Activated CD4-positive, alpha-beta T cell treated with anti-CD3 and anti-CD28 coated beads, Interleukin-10, Interleukin-2, amounts not matched to agents 100 ng/mL and 50 ng/mL, durations not matched to agents 16 hours and 8 hours (primary cell): ENCODE measurements around the gene COPB1.
"Not testable (repeated sequence)": the region's sequence is repeated elsewhere in the genome, so short reads cannot be mapped to it uniquely, and the experiment has no call there.

Source experiments
- DNase-seq: peaks from one replicate; pipeline ENCODE4 v3.0.0-alpha.2; 2020

Gene COPB1, protein sequence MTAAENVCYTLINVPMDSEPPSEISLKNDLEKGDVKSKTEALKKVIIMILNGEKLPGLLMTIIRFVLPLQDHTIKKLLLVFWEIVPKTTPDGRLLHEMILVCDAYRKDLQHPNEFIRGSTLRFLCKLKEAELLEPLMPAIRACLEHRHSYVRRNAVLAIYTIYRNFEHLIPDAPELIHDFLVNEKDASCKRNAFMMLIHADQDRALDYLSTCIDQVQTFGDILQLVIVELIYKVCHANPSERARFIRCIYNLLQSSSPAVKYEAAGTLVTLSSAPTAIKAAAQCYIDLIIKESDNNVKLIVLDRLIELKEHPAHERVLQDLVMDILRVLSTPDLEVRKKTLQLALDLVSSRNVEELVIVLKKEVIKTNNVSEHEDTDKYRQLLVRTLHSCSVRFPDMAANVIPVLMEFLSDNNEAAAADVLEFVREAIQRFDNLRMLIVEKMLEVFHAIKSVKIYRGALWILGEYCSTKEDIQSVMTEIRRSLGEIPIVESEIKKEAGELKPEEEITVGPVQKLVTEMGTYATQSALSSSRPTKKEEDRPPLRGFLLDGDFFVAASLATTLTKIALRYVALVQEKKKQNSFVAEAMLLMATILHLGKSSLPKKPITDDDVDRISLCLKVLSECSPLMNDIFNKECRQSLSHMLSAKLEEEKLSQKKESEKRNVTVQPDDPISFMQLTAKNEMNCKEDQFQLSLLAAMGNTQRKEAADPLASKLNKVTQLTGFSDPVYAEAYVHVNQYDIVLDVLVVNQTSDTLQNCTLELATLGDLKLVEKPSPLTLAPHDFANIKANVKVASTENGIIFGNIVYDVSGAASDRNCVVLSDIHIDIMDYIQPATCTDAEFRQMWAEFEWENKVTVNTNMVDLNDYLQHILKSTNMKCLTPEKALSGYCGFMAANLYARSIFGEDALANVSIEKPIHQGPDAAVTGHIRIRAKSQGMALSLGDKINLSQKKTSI

DNA sequence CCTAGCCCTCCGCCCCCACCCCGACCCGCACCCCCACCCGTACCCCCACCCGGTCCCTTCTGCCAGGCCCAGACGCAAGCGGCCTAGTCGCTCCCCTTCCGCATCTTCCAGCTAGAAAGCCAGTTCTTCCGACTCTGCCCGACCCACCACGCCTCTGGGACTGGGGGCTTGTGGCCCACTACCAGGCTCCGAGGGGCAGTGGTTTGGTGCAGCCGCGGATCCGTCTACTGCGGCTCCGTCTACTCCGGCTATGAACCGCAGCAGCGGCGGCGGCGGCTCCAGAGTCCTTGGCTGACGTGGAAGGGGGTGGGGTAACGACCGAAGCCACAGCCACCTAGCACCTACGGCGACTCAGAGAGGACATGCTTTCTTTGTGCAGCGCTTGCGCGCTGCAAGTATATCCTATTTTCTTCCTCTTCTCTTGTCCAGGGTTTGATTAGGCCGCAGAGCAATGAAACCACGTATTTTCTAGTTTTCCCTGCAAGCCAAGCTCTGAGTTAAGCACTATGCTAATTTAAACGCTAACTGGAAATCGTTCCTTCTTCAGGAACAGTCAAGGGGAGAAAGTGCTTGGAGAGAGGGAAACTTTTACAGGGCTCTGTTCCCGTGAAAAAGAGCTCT lies at the start of gene COPB1:
COPB1 (minus strand) TSS at position 252 of the 621 bp plus-strand sequence. CDS start 883 bp downstream, outside the sequence.
- DNase-seq: peak; percentile 95

DNA sequence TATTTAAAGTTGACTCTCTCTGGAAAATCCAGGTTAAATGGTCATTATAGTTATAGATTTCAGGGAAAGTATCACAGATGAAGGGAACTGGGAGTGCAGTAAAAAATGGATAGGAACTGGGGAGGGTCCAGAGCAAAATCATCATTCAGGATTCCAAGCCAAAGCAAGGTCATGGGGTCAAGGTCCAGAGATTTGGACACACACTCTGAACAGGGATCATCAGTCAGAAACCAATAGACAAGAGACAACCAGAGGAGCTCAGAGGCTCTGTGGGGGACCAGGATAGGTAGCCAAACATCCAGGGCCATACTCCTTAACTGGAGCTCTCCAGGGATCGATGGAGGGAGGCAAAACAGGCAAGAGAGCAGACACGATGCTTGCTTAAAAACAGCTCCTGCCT lies 47.8 kb upstream of the COPB1 start:
- DNase-seq: no peak

DNA sequence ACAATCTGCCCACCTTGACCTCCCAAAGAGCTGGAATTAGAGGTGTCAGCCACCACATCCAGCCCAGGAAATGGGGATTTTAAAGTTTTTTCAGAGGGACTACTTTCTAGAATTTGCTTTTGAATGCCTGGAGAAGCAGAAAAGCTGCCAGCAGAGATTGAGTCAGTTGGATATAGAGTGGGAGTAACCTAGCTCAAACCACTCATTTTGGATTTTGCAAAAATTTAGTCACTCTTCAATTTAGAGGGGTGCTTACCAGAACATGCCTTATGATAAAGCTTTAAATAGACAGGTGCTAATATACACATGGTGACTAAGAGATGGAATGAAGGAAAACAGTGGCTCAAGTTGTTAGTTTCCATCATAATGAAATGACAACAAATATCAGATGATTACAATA lies 47.1 kb upstream of the COPB1 start:
- DNase-seq: no peak

DNA sequence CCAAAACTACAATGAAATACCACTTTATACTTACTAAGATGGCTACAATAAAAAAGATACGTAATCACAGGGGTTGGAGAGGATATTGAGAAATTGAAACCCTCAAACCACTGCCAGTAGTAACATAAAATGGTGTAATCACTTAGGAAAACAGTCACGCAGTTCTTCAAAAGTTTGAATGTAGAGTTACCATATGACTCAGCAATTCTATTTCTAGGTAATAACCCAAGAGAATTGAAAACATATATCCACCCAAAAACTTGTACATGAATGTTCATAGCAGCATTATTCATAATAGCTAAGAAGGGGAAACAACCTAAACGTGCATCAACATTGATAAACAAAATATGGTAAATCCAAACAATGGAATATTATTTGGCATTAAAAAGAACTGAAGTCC lies 45.0 kb upstream of the COPB1 start:
- DNase-seq: peak; percentile 88

DNA sequence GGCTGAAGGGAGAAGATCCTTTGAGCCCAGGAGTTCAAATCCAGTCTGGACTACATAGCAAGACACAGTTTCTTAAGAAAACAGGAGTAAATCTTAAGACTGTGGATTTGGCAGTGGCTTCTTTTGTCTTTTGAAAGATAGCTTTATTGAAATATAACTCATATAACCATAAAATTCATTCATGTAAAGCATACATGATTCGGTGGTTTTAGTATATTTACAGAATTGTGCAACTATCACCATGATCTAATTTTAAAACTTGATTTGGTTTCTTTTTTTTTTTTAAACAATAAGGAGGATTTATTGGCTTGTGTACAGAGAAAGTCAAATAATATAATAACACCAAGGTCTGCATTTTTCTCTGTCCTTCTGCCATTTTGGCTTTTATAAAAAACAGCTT lies 43.6 kb upstream of the COPB1 start:
- no peak for DNase-seq

DNA sequence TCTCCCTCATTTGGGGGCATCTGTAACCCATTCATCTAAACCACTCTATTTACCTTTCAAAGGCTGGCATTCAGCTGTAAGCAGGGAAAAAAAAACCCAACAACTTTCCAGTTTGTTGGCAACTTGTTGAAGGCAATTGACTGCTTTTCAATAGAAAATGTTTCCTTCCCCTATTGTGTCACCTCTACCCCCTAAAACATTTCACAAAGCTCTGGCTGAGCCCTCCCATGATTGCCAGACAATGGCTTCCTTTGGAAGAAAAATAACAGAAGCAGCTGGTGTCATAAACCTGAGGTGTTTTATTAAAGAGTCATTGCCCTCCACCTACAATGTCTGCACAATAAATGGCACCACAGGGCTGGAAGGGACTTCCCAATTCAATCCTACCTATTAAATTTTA lies 42.7 kb upstream of the COPB1 start:
- DNase-seq: no peak

DNA sequence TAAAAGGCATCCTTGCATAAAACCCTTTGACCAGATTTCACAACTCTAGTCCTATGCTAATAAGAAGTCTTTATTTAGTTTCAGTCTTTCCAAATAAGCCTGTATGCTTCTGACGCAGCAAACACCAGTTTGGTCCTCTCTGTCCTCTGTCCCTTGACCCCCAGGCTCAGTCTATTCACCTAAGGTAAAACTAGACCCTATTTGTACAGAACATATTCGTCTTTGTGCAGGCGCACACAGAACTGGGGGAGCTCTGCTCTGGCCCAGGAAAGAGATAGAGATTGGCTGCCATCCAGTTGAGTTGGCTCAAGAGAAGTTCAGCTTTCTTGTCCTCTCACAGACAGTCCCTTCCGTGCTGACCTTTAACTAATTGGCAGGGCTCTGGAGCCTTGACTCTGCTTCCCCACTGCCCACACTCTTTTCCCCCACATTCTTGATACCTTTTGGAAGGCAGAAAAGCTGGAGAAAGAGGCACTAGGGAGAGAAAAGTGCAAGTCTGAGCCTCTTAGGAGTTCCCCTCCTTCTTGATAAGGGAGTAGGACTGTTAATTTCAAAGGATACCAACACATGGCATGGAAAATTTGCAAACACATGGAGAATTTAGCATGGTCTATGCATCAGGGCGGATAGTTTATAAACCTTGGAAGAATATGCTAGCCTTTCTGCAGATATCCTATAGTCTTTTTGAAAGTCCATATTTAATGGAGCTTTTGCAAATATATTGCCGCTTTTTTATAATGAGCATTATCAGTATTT lies 41.8 kb upstream of the COPB1 start:
- no peak for DNase-seq

DNA sequence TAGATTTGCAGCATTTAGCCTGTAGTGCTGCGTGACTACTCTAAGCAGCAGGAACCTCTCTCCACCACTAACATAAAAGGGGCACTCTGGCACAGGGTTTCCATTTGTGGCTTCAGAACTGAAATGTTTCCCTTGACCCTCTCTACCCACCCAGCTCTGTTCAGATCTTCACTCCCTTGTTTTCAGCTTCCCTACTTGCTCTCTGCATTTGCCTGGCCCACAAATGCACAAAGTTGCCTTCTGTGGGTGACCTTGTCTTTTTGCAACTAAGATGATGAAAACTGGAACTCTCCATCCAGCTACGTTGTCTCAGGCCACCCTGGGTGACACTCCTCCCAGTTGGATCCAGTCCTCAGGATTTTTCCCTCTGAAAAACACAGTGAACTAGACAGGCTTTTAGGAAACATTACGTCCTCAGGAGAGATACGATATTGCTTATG lies 40.4 kb upstream of the COPB1 start:
- DNase-seq: no peak

DNA sequence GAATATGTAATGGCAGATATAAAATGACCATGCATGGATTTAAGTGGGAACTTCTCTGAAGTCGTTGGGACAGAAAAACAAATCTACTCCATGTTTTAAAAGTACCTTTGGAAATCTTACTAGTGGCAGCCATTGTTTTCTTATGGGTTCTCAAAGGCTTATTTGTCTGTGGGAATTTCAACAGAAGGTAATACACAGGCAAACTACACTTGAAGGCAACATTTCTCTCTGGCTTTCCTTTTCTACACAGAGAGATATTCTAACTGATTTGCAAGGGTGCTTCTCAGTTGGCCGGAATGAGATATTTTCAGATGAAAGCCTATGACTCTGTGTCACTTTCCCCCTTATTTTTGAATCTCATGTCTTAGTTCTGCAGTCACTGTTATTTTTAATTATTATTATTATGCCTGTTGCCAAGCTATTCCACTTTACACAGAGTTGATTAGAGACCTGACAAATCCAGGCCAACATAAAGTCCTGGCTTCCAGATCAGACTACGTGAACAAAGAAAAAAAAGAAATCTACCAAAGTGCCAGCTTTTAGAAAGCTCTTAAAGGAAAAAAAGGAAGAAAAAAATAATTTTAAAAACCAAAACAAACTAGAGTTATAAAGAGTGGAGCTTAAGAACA lies 39.4 kb upstream of the COPB1 start:
- DNase-seq: no peak

DNA sequence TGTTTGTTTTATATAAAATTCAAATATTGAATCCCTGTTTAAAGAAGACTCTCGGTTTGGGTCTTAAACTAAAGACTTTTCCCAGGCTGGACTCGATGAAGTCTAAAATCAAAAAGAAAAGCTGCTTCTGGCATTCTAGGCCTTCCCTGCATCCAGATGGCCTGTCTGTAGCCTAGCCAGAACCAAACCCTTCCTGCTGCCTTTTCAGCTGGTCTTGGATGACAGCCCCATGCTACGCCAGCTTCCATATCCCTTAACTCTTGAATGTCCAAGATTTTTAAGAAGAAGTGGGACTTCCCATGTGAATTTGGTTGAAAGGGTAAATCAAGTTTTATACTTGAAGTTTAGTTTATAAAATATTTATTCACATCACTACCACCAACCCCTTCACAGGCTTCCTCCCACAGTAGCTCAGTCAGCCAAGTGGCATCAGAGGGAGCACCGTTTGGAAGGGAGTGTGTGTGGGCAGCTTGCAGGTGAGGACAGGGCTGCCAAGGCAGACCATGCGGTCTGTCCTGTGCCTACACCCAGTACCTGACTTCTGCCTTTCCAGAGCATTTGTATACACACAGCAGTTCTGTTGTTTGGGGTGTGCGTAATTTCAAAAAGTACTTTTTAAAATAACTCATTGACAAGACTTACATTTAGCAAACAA lies 38.8 kb upstream of the COPB1 start:
- no peak for DNase-seq

DNA sequence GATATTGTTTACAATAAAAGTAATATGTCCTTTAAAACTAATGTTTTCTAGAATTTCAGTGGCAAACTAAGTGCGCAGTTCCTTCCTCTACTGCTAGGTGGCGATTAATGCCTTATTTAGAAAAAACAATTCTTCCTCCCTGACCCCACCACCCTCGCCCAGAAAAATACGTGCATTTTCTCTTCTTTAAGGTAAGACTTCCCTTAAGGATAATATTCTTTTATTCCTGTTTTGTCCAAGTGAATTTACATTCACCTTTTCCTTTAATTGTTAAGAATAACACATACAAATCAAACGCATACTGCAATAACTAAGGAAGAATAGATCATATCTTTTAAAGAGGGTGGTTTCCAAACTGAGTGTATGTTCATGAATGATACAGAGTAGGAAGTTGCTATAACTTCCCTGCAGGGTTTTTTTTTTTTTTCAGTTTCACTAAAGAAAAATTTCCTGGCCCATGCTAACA lies 37.6 kb upstream of the COPB1 start:
- peak; percentile 54 for DNase-seq

DNA sequence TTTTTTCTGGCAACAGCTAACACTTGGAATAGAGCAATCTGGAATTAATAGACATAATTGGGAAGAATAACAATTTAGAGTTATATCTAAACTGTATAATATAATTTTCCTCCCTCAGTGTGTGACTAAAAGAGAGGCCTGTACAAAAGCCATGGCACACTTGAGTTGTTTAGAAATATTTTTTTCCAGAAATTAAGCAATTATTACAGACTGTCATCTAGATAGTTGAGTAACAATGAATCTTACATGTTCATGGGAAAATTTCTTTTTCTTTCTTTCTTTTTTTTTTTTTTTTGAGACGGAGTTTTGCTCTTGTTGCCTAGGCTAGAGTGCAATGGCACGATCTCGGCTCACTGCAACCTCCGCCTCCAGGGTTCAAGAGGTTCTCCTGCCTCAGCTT lies 35.6 kb upstream of the COPB1 start:
- not testable (repeated sequence) for DNase-seq

DNA sequence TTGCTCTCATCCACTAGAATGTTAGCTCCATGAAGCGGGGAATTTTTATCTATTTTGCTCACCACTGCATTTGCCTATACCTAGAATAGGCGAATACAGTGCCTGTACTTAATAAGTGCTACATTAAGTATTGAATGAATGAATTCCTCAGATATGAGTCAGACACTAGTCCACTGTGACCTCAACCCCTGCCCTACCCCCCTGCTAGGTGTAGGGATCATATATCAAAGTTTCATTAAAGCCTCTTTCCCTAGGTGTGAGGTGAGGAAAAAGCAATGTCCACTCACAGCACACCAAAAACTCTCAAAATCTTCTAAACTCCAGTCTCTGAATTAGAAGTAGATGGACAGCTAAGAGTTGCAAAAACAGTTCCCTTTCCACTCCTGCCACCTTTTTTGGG lies 30.3 kb upstream of the COPB1 start:
- DNase-seq: no peak

DNA sequence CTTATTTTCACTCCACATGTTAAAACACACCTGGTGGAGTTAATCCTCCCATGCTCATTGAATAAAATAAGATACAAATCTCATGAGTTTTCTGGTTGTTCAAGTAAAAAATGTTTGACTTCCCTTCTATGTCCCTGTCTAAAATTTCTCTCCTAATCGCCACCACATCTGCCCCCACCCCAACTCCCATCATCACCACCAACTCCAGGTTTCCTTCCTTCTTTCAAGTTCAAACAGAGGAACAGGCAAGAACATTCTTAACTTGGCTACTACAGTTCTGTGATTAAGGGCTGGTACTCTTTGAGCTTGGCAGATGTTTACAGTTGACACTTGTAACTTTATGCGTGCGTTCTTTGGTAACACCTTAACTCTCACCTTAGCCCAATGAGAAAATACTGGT lies 29.7 kb upstream of the COPB1 start:
- no peak for DNase-seq

DNA sequence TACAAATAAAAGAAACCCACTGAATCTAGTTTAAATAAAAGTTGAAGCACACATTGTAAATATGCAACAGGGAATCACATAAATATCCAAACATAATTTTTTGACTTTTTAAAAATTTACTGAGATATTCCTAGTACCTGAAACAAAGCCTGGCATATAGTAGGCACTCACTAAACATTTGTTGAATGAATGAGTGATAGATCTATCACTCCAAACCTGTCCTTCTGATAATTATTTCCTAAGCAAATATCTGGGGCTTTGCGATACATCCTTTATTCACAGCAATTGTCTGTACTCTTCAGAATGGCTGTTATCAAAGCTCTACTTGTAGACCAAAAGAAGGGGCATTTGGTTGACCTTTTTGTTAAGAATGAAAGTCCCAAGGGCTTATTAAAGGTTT lies 23.2 kb upstream of the COPB1 start:
- no peak for DNase-seq

DNA sequence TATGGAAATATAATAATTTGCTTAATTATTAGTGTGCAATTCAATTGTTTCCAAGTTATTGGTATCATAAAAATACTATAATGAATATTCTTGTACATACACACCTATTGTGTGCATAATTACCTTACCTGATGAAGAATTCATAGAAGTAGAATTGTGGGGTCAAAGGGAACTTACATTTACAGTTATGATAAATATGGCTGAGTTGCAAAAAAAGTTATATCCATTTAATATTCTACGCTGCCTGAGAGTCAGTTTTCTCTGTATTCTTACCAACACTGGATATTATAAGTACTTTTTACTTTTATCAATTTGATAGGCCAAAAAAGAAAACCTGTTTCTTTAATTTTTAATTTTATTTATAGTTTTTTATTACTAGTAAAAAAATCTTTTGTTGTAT lies 22.6 kb upstream of the COPB1 start:
- DNase-seq: no peak

DNA sequence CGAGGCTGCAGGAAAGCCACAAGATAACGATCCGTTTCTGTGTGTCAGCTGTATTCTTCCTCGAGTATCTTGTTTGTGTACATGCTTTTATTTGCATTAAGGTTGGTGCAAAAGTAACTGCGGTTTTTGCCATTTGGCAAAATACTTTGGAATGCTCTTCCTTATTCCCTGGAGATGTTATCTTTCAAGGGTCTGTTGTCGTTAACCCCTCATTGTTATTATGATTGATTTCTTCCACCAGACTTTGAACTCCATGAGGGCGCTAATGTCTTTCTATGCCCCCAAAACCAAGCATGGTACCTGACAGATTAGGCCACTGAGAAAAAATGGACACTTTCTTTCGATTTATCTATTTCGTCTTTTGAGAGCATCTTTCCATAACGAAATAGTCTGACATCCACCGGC lies 21.1 kb upstream of the COPB1 start:
- no peak for DNase-seq

DNA sequence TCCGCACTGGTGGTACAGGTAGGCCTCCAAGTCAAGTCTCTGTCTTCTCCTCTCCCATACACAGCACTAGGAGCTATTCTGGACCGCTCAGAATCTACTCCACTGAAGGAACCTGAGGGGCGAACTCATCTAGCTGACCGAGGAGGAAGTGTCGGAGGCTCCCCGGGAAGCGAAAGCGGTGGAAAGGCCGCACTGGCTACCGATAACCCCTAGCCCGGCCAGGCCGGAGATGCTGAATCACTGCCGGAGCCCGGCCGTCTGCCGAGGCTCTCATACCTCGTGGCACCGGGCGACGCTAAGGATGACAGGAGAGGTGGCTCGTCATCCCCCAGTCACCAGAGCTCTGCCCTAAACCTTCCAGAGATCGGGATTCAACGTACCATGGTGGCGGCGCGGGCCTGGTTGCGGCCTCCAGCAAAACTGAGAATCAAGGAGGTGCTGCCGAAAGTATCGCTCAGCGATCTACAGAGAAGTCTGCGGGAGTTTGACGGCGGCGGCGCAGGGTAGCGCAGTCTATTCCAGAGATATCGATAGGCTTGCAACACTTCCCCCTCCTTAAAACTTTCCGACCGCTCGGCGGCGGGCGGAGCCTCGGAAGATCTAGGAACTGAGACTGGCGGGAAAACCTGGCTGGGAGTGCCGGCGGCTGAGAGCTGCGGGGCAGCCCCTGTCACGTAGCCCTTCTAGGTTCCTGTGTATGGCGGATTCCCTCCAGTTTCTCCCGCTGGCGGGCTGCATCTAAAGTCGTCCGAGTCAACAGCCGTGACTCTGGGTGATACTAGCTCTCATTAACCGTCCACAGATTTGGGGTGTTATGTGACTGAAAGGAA lies 20.5 kb upstream of the COPB1 start, which contains the start of gene PSMA1:
PSMA1 (minus strand) TSS at position 470 of the 830 bp plus-strand sequence; CDS start at position 383, 87 bp downstream.
- DNase-seq: peak; percentile 96

DNA sequence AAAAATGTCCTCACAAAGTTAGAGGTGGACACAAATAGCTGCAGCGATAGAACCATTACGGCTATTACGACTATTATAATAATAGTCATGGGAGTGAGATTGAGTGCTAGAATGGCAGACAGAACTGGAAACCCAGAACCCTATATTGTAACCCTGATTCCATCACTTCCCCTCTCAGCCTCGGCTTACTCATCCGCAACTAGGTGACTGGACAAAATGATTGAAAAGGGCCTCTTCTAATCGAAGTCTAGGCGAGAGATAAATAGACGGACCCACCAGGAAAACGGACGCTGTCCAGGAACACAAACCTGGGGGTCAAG lies 19.9 kb upstream of the COPB1 start:
- DNase-seq: peak; percentile 56

DNA sequence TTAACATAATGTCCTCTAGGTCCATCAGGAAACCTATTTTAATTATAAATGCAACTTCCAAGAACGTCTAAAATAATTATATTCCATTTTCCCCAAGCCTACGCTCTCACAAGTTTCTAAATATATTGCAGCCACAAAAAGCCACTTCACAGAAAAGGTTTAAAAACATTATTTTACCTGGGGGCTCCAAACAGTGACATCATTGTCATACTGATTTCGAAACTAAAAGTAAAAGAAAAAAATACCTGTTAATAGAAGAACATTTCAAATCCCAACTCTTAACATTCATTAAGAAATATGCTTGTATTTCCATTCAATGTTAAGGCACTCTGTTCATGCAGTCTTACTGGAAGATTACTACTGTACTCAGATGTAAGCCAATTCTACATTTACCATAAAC lies 19.2 kb upstream of the COPB1 start:
- DNase-seq: no peak

DNA sequence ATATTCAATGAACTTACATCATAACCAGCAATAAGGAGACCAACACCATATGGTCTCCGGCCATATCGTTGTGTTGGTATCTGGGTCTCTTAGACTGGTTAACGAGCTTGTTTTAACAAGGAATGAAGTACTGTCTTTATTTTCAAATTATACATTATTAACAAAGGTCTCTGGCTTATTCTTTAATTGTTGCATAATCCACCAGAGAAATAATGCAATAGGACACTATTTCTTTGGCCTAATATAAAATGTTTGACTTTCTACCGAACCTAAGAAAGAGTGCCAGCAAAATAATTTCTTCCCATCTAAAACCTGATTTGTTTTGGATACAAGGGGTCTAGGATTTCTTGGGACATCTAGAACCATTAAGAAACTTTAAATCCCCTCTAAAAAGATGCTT lies 14.2 kb upstream of the COPB1 start:
- DNase-seq: no peak
